ENCODE data around the gene TTC31. TPM values are rescaled to one million over a fixed set of nuclear protein-coding genes. Genes with fewer than 3 reads are reported as not detected.
"Not testable (repeated sequence)": the region's sequence is repeated elsewhere in the genome, so short reads cannot be mapped to it uniquely, and the experiment has no call there.

Gene TTC31
- total RNA-seq, 1 donor from 2014 or later, result 39.8 TPM

GRCh38 chr2:74457129-74457548 lies 25.7 kb upstream of the TTC31 start:
- ATAC-seq (no peak), DNase-seq (ENCODE audit: low spot score) (no peak)

- DNase-seq (ENCODE audit: low spot score) (peak; percentile 79), ATAC-seq (peak; percentile 62)
Observed at GRCh38 chr2:74457549-74458131, 25.2 kb upstream of the TTC31 start.

GRCh38 chr2:74458132-74458937 lies 24.5 kb upstream of the TTC31 start, which contains the start of gene WBP1:
WBP1 (plus strand) TSS chr2:74458438; CDS start chr2:74458603, 165 bp downstream.
- DNase-seq (ENCODE audit: low spot score) (peak; percentile 100), ATAC-seq (peak; percentile 82)

- ATAC-seq, result no peak
- no peak for DNase-seq (ENCODE audit: low spot score)
Observed at GRCh38 chr2:74458938-74459363, 23.9 kb upstream of the TTC31 start.

- ATAC-seq; DNase-seq (ENCODE audit: low spot score): not testable (repeated sequence)
Observed at GRCh38 chr2:74459503-74460118, 23.3 kb upstream of the TTC31 start.

GRCh38 chr2:74460187-74460586 lies 22.7 kb upstream of the TTC31 start:
- not testable (repeated sequence) for ATAC-seq; DNase-seq (ENCODE audit: low spot score)

- DNase-seq (ENCODE audit: low spot score), result no peak
- no peak for ATAC-seq
Observed at GRCh38 chr2:74461187-74462053, 21.5 kb upstream of the TTC31 start.

GRCh38 chr2:74462054-74462785 lies 20.7 kb upstream of the TTC31 start:
- DNase-seq (ENCODE audit: low spot score), result no peak
- ATAC-seq, result no peak

GRCh38 chr2:74462786-74463105 lies 20.1 kb upstream of the TTC31 start:
- no peak for ATAC-seq
- no peak for DNase-seq (ENCODE audit: low spot score)

- DNase-seq (ENCODE audit: low spot score) (no peak), ATAC-seq (peak; percentile 1)
Observed at GRCh38 chr2:74464406-74464805, 18.5 kb upstream of the TTC31 start.

- not testable (repeated sequence) for ATAC-seq; DNase-seq (ENCODE audit: low spot score)
Observed at GRCh38 chr2:74470742-74471141, 12.1 kb upstream of the TTC31 start.

- ATAC-seq (peak; percentile 46), DNase-seq (ENCODE audit: low spot score) (no peak)
Observed at GRCh38 chr2:74471332-74472065, 11.4 kb upstream of the TTC31 start.

GRCh38 chr2:74472086-74472944 lies 10.6 kb upstream of the TTC31 start, which contains the start of gene MRPL53:
MRPL53 (minus strand) TSS chr2:74472680; CDS start chr2:74472660, 20 bp downstream.
- peak; percentile 91 for ATAC-seq
- DNase-seq (ENCODE audit: low spot score), result peak; percentile 96

- DNase-seq (ENCODE audit: low spot score) (no peak), ATAC-seq (peak; percentile 16)
Observed at GRCh38 chr2:74472945-74473258, 10.0 kb upstream of the TTC31 start.

GRCh38 chr2:74474481-74474880 lies 8.4 kb upstream of the TTC31 start:
- no peak for DNase-seq (ENCODE audit: low spot score)
- ATAC-seq, result no peak

GRCh38 chr2:74474899-74475298 lies 8.0 kb upstream of the TTC31 start:
- ATAC-seq, result no peak
- DNase-seq (ENCODE audit: low spot score), result no peak

- DNase-seq (ENCODE audit: low spot score) (no peak), ATAC-seq (no peak)
Observed at GRCh38 chr2:74481431-74481830, 1.4 kb upstream of the TTC31 start.

- peak; percentile 62 for DNase-seq (ENCODE audit: low spot score)
- peak; percentile 51 for ATAC-seq
Observed at GRCh38 chr2:74481961-74482800, 700 bp upstream of the TTC31 start.

All from left lobe of liver (tissue), 2 donors.